AG04450 (cell line): ENCODE results near the gene BMP8A. TPM values are rescaled to one million over a fixed set of nuclear protein-coding genes. Genes with fewer than 3 reads are reported as not detected.
"Not testable (repeated sequence)": the region's sequence is repeated elsewhere in the genome, so short reads cannot be mapped to it uniquely, and the experiment has no call there.

Experiments
- CTCF ChIA-PET: fragments of 300-600, 350-600 bp; formaldehyde crosslinking; extraction: SDS; loops from one replicate; lab custom pipeline; 2022; ENCODE audit warnings: antibody characterized with exemption, inconsistent platforms; lab: Charles Lee
- POLR2A ChIA-PET: fragments of 350-600 bp; formaldehyde crosslinking; extraction: SDS; loops from one replicate; lab custom pipeline; 2021; ENCODE audit warnings: antibody characterized with exemption, inconsistent platforms; lab: Yijun Ruan, JAX
- DNase-seq: peaks from one replicate; pipeline ENCODE4 v3.0.0-alpha.2; 2011; ENCODE audit warnings: low read depth, low spot score
- H3K27ac ChIP-seq: one replicate; pipeline ENCODE4 v1.5.1; 2012; ENCODE audit warnings: low read depth, low read length, control low read depth
- H3K27me3 ChIP-seq: one replicate; pipeline ENCODE4 v1.6.0; 2012; ENCODE audit warnings: low read length; ENCODE audit not compliant: control insufficient read depth, insufficient read depth
- H3K4me3 ChIP-seq: 2 replicates; pipeline ENCODE4 v1.5.1; 2011; ENCODE audit warnings: mild to moderate bottlenecking, low read depth, low read length, control low read depth
- H3K9me3 ChIP-seq: 2 replicates; pipeline ENCODE4 v1.5.1; 2012; ENCODE audit warnings: low read length; ENCODE audit not compliant: control insufficient read depth, insufficient read depth
- CTCF ChIP-seq: IDR thresholded peaks from 2 replicates; pipeline ENCODE4 v1.5.1; 2011; ENCODE audit warnings: low read depth, low read length, control low read depth, inconsistent platforms
- polyA plus RNA-seq: library from polyadenylated mRNA; depleted of rRNA; stranded (reverse); fragments of >200 nt; gene quantifications from 2 replicates; pipeline ENCODE4 v1.2.3, GENCODE V29; 2011

The BMP8A gene
- polyA plus RNA-seq, 1 experiment, result not detected

- POLR2A ChIA-PET, result no interaction called here
- CTCF ChIA-PET, result interaction anchor here (1.2 kb wide), 1 partner anchor 31 kb away, joined by 7 read pairs; no protein-coding TSS in a partner anchor
- Histone ChIP-seq H3K27ac (no peak overlapping the region), H3K27me3 (no peaks in the 10 kb centered on the region), H3K4me3 (no peak overlapping the region), H3K9me3 (no peaks in the 10 kb centered on the region; the same call in 1 of the 2 replicates)
- DNase-seq, result no peak
- no peak for TF ChIP-seq CTCF
Observed at GRCh38 chr1:39508266-39508665, 16.8 kb downstream of the BMP8A start.

- CTCF ChIA-PET, result interaction anchor here (1.2 kb wide), 1 partner anchor 30 kb away, joined by 7 read pairs; no protein-coding TSS in a partner anchor
- Histone ChIP-seq H3K9me3 (no peaks in the 10 kb centered on the region; the same call in 1 of the 2 replicates), H3K4me3 (no peak overlapping the region), H3K27ac (no peak overlapping the region), H3K27me3 (no peaks in the 10 kb centered on the region)
- no peak for DNase-seq
- POLR2A ChIA-PET, result no interaction called here
- TF ChIP-seq CTCF, result no peak
Observed at GRCh38 chr1:39508857-39509305, 17.4 kb downstream of the BMP8A start.

GRCh38 chr1:39509360-39510009 lies 18.0 kb downstream of the BMP8A start:
- Histone ChIP-seq H3K27me3 (no peaks in the 10 kb centered on the region), H3K4me3 (no peak overlapping the region), H3K9me3 (no peaks in the 10 kb centered on the region; the same call in 1 of the 2 replicates), H3K27ac (no peak overlapping the region)
- no peak for TF ChIP-seq CTCF
- CTCF ChIA-PET, result no interaction called here
- POLR2A ChIA-PET, result no interaction called here
- DNase-seq, result no peak

GRCh38 chr1:39510570-39511186 lies 19.2 kb downstream of the BMP8A start:
- POLR2A ChIA-PET, result not testable (repeated sequence)

GRCh38 chr1:39511477-39511876 lies 20.0 kb downstream of the BMP8A start:
- H3K4me3 ChIP-seq, POLR2A ChIA-PET, H3K27me3 ChIP-seq, CTCF ChIA-PET, H3K9me3 ChIP-seq, DNase-seq, H3K27ac ChIP-seq: not testable (repeated sequence)

More at GRCh38 chr1:39510570-39511186, 19.2 kb downstream of the BMP8A start:
- CTCF ChIA-PET, DNase-seq, H3K4me3 ChIP-seq, H3K27ac ChIP-seq, H3K27me3 ChIP-seq, H3K9me3 ChIP-seq: not testable (repeated sequence)

- DNase-seq, H3K27ac ChIP-seq, POLR2A ChIA-PET, H3K9me3 ChIP-seq, CTCF ChIA-PET, H3K4me3 ChIP-seq, H3K27me3 ChIP-seq: not testable (repeated sequence)
Observed at GRCh38 chr1:39512234-39512847, 20.9 kb downstream of the BMP8A start.

GRCh38 chr1:39514710-39515124 lies 23.3 kb downstream of the BMP8A start:
- POLR2A ChIA-PET, H3K27ac ChIP-seq, CTCF ChIA-PET, H3K9me3 ChIP-seq, H3K27me3 ChIP-seq, DNase-seq, H3K4me3 ChIP-seq: not testable (repeated sequence)

- POLR2A ChIA-PET, H3K27ac ChIP-seq, DNase-seq, H3K27me3 ChIP-seq, CTCF ChIA-PET, H3K9me3 ChIP-seq: not testable (repeated sequence)
- H3K4me3 ChIP-seq, result peak overlapping the region; percentile 52
Observed at GRCh38 chr1:39515131-39516086, 24.0 kb downstream of the BMP8A start.
